Loucy (cell line): Measurements from ENCODE around the gene DMPK.

Source experiments
- H2AFZ ChIP-seq: fragments of 200-600 bp; sonication (generic); 2 replicates; pipeline ENCODE4 v1.6.0; 2016; ENCODE audit warnings: antibody characterized with exemption, mild to moderate bottlenecking, low read length, moderate library complexity
- H3F3A ChIP-seq: fragments of 200-600 bp; 2 replicates; pipeline ENCODE4 v1.6.0; 2016; ENCODE audit warnings: antibody characterized with exemption, low read depth, mild to moderate bottlenecking
- H3K27me3 ChIP-seq: fragments of 200-600 bp; sonication (generic); 2 replicates; pipeline ENCODE4 v1.6.1; 2014; ENCODE audit warnings: low read length, mild to moderate bottlenecking; ENCODE audit not compliant: insufficient read depth, poor library complexity, severe bottlenecking
- H3K36me3 ChIP-seq: fragments of 200-600 bp; sonication (generic); 2 replicates; pipeline ENCODE4 v1.6.1; 2016; ENCODE audit warnings: low read length; ENCODE audit not compliant: insufficient read depth
- H3K4me1 ChIP-seq: fragments of 200-600 bp; sonication (generic); 2 replicates; pipeline ENCODE4 v1.5.1; 2014; ENCODE audit warnings: low read length, mild to moderate bottlenecking; ENCODE audit not compliant: insufficient read depth, poor library complexity, severe bottlenecking
- H3K4me2 ChIP-seq: fragments of 200-600 bp; sonication (generic); 2 replicates; pipeline ENCODE4 v1.6.0; 2014; ENCODE audit warnings: antibody characterized with exemption, low read length, low read depth, mild to moderate bottlenecking; ENCODE audit not compliant: poor library complexity, severe bottlenecking
- H3K4me3 ChIP-seq: fragments of 200-600 bp; sonication (generic); 2 replicates; pipeline ENCODE4 v1.5.1; 2014; ENCODE audit warnings: low read length, mild to moderate bottlenecking, mixed read lengths; ENCODE audit not compliant: poor library complexity, severe bottlenecking
- H3K79me2 ChIP-seq: fragments of 200-600 bp; sonication (generic); 2 replicates; pipeline ENCODE4 v1.6.1; 2014; ENCODE audit warnings: low read length; ENCODE audit not compliant: insufficient read depth
- H3K9ac ChIP-seq: fragments of 200-600 bp; sonication (generic); 2 replicates; pipeline ENCODE4 v1.6.0; 2014; ENCODE audit warnings: mild to moderate bottlenecking, low read depth, low read length, moderate library complexity; ENCODE audit not compliant: poor library complexity, severe bottlenecking
- H3K9me2 ChIP-seq: fragments of 200-600 bp; sonication (generic); replicated peaks from 2 replicates; pipeline ENCODE4 v1.6.1; 2016; ENCODE audit warnings: low read depth, low read length, mixed read lengths
- H3K9me3 ChIP-seq: fragments of 200-600 bp; sonication (generic); 2 replicates; pipeline ENCODE4 v1.6.1; 2014; ENCODE audit warnings: mild to moderate bottlenecking, antibody characterized with exemption, low read length, low read depth; ENCODE audit not compliant: insufficient read depth
- H4K20me1 ChIP-seq: fragments of 200-600 bp; sonication (generic); 2 replicates; pipeline ENCODE4 v1.6.0; 2014; ENCODE audit warnings: antibody characterized with exemption, low read length, mild to moderate bottlenecking; ENCODE audit not compliant: insufficient read depth, poor library complexity, severe bottlenecking
- EZH2phosphoT487 ChIP-seq: fragments of 200-600 bp; IDR thresholded peaks from 2 replicates; pipeline ENCODE4 v1.6.1; 2018; ENCODE audit warnings: antibody characterized with exemption, mild to moderate bottlenecking, moderate library complexity, borderline replicate concordance
- TF ChIP-seq, protein P1 (sequence below): fragments of 200-600 bp; sonication (generic); conservative IDR thresholded peaks from 2 replicates; pipeline ENCODE4 v1.5.1; 2014; ENCODE audit warnings: mild to moderate bottlenecking, antibody characterized with exemption, low read length

DMPK gene, protein sequence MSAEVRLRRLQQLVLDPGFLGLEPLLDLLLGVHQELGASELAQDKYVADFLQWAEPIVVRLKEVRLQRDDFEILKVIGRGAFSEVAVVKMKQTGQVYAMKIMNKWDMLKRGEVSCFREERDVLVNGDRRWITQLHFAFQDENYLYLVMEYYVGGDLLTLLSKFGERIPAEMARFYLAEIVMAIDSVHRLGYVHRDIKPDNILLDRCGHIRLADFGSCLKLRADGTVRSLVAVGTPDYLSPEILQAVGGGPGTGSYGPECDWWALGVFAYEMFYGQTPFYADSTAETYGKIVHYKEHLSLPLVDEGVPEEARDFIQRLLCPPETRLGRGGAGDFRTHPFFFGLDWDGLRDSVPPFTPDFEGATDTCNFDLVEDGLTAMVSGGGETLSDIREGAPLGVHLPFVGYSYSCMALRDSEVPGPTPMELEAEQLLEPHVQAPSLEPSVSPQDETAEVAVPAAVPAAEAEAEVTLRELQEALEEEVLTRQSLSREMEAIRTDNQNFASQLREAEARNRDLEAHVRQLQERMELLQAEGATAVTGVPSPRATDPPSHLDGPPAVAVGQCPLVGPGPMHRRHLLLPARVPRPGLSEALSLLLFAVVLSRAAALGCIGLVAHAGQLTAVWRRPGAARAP

DNA sequence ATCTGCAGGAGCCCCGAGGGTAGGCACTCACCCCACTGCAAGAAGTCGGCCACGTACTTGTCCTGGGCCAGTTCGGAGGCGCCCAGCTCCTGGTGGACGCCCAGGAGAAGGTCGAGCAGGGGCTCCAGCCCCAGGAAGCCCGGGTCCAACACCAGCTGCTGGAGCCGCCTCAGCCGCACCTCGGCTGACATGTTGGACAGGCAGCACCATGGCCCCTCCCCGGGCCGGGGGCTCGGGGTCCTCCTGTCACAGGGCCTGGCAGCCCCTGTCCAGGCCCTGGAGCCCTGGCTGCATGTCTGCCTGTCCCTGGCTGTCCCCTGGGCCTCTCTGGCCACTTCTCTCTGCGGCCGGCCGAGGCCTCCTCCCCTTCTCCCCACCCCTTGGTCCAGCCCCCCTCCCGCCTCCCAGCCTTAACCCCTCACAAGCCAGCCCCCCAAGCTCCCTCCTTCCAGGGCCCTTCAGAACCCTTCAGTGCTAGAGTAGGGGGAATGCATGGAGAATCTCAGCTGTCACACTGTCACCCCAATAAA, at the start of gene DMPK:
DMPK (minus strand) TSS at position 329 of the 530 bp plus-strand sequence; CDS start at position 191, 138 bp downstream.
- Histone ChIP-seq H3K79me2 (no peaks in the 10 kb centered on the region), H3K4me3 (no peak within 1 kb of the TSS), H3K27me3 (no peaks in the 10 kb centered on the region), H4K20me1 (peaks cover 20% of the 10 kb centered on the region), H3K9me3 (no peaks in the 10 kb centered on the region), H3K4me2 (no peak within 1 kb of the TSS), H3K36me3 (no peaks in the 10 kb centered on the region), H3K4me1 (no peaks in the 10 kb centered on the region), H3K9ac (no peak within 1 kb of the TSS), H3K9me2 (no peaks in the 10 kb centered on the region), H3F3A (no peaks in the 10 kb centered on the region), H2AFZ (no peak within 1 kb of the TSS)
- no peak for TF ChIP-seq EZH2phosphoT487
- TF ChIP-seq, protein P1, sequence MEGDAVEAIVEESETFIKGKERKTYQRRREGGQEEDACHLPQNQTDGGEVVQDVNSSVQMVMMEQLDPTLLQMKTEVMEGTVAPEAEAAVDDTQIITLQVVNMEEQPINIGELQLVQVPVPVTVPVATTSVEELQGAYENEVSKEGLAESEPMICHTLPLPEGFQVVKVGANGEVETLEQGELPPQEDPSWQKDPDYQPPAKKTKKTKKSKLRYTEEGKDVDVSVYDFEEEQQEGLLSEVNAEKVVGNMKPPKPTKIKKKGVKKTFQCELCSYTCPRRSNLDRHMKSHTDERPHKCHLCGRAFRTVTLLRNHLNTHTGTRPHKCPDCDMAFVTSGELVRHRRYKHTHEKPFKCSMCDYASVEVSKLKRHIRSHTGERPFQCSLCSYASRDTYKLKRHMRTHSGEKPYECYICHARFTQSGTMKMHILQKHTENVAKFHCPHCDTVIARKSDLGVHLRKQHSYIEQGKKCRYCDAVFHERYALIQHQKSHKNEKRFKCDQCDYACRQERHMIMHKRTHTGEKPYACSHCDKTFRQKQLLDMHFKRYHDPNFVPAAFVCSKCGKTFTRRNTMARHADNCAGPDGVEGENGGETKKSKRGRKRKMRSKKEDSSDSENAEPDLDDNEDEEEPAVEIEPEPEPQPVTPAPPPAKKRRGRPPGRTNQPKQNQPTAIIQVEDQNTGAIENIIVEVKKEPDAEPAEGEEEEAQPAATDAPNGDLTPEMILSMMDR: no peak

GRCh38 chr19:45828945-45829344, 46.7 kb upstream of the DMPK start:
- no peaks in the 10 kb centered on the region for H3K9me2 ChIP-seq
- H3K4me2 ChIP-seq: no peak overlapping the region
- H3K4me1 ChIP-seq: no peaks in the 10 kb centered on the region
- no peak overlapping the region for H3K9ac ChIP-seq
- no peak overlapping the region for H2AFZ ChIP-seq
- no peaks in the 10 kb centered on the region for H3K9me3 ChIP-seq
- no peaks in the 10 kb centered on the region for H4K20me1 ChIP-seq
- peaks cover 82% of the 10 kb centered on the region; the same call in 1 of the 2 replicates for H3K36me3 ChIP-seq
- no peaks in the 10 kb centered on the region for H3K27me3 ChIP-seq
- no peaks in the 10 kb centered on the region for H3K79me2 ChIP-seq
- no peak for TF ChIP-seq EZH2phosphoT487
- TF ChIP-seq, protein P1: no peak
- H3F3A ChIP-seq: no peaks in the 10 kb centered on the region
- no peak overlapping the region for H3K4me3 ChIP-seq

DNA sequence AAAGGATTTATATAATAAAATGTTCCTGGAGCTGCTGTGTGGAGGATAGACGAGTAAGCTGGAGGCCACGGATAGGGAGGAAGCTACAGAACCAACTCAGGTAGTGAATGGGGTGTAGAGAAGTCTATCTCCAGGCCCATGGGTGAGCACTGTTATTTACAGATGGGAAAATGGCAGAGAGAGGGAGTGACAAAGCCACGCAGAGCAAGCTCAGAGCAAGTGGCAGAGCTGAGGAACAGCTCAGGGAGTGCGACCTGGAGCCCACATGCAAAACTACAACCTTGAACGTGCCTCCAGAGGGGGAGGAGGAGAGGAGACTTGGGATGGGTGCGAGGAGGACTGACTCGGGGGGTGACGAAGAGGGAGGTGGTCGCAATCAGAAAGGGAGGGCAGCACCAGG, 46.2 kb upstream of the DMPK start:
- Histone ChIP-seq H3K9me2 (no peaks in the 10 kb centered on the region), H3K36me3 (peaks cover 80% of the 10 kb centered on the region; the same call in 1 of the 2 replicates), H3K9ac (no peak overlapping the region), H4K20me1 (no peaks in the 10 kb centered on the region), H3K4me3 (no peak overlapping the region), H3K79me2 (no peaks in the 10 kb centered on the region), H3F3A (no peaks in the 10 kb centered on the region), H3K4me1 (no peaks in the 10 kb centered on the region), H3K27me3 (no peaks in the 10 kb centered on the region), H2AFZ (no peak overlapping the region), H3K4me2 (no peak overlapping the region), H3K9me3 (no peaks in the 10 kb centered on the region)
- TF ChIP-seq, protein P1: no peak
- no peak for TF ChIP-seq EZH2phosphoT487
